Medulla oblongata (tissue), 1 donor: ENCODE results near the gene SPATA19.
"Not testable (repeated sequence)": the region's sequence is repeated elsewhere in the genome, so short reads cannot be mapped to it uniquely, and the experiment has no call there.

Source experiments
- DNase-seq: peaks from one replicate; pipeline ENCODE4 v3.0.0-alpha.2; 2015; ENCODE audit errors: extremely low spot score

SPATA19 gene

GRCh38 chr11:133845413-133845812 is at the start of gene SPATA19:
Gene SPATA19 (minus strand): TSS chr11:133845513. CDS start chr11:133845446, 67 bp downstream.
- DNase-seq, result no peak

GRCh38 chr11:133895061-133895479 is 49.8 kb upstream of the SPATA19 start:
- no peak for DNase-seq

GRCh38 chr11:133893381-133893780 is 48.1 kb upstream of the SPATA19 start:
- DNase-seq, result no peak

- no peak for DNase-seq
Measured at GRCh38 chr11:133892584-133893380, 47.5 kb upstream of the SPATA19 start.

- DNase-seq, result no peak
Measured at GRCh38 chr11:133892126-133892525, 46.8 kb upstream of the SPATA19 start.

GRCh38 chr11:133889893-133890292 is 44.6 kb upstream of the SPATA19 start:
- DNase-seq, result no peak

GRCh38 chr11:133889188-133889587 is 43.9 kb upstream of the SPATA19 start:
- no peak for DNase-seq

GRCh38 chr11:133887692-133888332 is 42.5 kb upstream of the SPATA19 start:
- no peak for DNase-seq

- no peak for DNase-seq
Measured at GRCh38 chr11:133886029-133886428, 40.7 kb upstream of the SPATA19 start.

GRCh38 chr11:133872160-133872559 is 26.8 kb upstream of the SPATA19 start:
- no peak for DNase-seq

- DNase-seq, result no peak
Measured at GRCh38 chr11:133867456-133867855, 22.1 kb upstream of the SPATA19 start.

- DNase-seq, result no peak
Measured at GRCh38 chr11:133865466-133865865, 20.2 kb upstream of the SPATA19 start.

GRCh38 chr11:133864756-133865155 is 19.4 kb upstream of the SPATA19 start:
- no peak for DNase-seq

GRCh38 chr11:133860151-133860550 is 14.8 kb upstream of the SPATA19 start:
- DNase-seq, result no peak

GRCh38 chr11:133854330-133854960 is 9.1 kb upstream of the SPATA19 start:
- not testable (repeated sequence) for DNase-seq

- DNase-seq, result no peak
Measured at GRCh38 chr11:133844217-133844616, 1.1 kb downstream of the SPATA19 start.

- no peak for DNase-seq
Measured at GRCh38 chr11:133843454-133843987, 1.8 kb downstream of the SPATA19 start.

- no peak for DNase-seq
Measured at GRCh38 chr11:133842730-133843129, 2.6 kb downstream of the SPATA19 start.

GRCh38 chr11:133842053-133842452 is 3.3 kb downstream of the SPATA19 start:
- DNase-seq, result no peak

GRCh38 chr11:133841279-133842043 is 3.9 kb downstream of the SPATA19 start:
- no peak for DNase-seq

- DNase-seq, result peak; percentile 40
Measured at GRCh38 chr11:133840479-133840941, 4.8 kb downstream of the SPATA19 start.
